ENCODE measurements around the gene MPP3.

Gene MPP3

DNA sequence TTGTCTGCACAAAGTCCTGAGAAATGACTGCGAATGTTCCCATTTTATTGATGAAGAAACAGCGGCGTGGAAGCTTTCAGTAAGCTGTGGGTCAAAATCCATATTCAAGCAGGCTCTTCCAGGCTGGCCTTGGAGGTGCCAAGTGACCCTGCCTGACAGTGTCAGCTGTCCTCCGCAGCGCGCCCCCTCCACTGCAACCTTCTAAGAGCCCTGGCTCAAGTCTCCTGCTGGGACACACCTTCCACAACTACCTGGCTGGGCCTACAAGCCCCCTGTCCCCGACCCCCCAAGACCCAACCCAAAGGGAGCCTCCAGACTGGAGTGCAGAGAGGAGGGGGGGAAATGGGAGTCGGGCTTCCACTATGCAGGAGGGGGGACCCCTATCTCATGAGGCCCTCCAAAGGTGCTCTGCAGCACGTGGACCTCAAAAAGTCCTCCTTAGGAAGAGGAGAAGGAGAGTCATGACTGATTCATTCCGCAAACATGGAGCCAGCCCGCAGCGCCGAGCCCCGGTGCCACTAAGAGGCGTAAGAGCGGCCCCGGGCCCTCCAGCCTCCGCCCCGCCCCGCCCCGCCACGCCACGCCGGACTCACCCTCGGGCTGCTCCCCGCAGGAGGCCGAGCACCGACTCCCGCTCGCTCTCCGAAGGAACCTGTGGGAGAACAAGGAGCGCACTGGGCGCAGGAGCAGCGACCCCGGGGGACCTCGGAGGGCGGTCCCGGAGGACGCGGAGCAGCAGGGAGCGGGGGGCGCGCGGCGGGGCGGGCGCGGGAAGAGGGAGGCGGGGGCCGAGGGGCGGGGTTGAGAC, 574 bp downstream of the MPP3 start:
- DNase-seq (ENCODE audit: low read depth in 2 of 2): no peak

DNA sequence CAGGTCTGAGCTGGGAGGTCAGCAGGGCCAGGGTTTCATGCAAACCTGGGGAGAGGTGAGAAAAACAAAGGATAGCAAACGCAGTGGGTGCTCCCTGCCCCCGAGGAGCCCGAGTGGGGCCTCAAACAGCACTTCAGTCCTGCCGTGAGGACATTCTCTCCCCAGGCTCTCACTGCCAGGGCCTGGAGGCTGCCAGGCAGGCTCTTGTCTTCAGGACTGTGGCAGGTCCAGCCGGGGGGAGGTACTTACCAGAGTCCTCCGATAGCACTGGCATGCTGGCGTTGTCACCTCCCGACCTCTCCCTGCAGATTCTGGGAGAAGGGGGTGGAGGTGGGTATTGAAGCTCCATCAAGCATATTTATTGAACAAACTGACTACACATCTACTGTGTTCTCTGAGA, 1.3 kb downstream of the MPP3 start:
- no peak for DNase-seq (ENCODE audit: low read depth in 2 of 2)

DNA sequence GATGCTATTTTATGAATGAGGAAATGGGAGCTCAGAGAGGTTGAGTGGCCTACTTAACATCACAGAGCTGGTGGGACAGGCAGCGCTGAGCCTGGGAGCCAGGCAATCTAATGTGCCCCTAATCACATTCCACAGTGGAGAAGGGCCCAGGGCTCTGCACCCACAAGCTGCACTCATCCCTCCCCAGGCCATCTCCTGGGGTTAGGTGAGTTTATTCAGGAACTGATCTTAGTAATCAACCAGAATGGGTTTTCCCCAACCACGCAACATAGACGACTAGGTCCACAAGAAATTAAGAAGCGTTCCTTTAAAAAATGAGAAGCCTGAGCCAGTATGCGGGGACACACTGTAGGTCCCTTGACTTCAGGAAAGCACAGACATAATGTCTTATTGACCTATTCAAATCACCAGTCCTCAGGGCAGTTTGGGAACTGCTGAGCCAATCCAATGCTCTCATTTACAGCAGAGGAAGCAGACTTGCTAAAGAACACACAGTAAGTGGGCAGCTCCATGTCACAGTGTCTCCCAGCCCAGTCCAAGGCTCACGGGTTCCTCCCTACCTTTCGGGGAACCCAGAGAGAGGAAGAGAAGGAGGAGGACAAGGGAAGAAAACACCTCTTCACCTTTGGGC, 2.3 kb downstream of the MPP3 start:
- no peak for DNase-seq (ENCODE audit: low read depth in 2 of 2)

DNA sequence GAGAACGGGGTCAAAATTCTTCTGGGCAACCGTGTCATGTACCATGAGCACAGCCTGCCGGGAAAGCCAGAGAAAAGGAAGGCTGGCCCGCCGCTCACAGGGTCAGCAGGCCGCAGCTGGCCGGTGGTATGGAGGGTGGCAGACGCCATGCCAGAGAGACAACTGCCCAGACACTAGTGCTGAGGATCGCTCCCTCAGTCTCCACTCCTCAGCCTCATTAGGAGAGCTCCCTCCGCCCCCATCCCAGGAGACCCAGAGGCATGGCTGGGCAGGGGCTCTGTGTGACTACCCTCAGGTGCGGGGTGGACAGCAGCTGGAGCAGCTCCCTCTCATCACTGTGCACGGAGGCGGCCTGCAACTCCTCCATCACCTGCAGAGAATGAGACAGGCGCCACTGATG, 3.2 kb downstream of the MPP3 start:
- no peak for DNase-seq (ENCODE audit: low read depth in 2 of 2)

DNA sequence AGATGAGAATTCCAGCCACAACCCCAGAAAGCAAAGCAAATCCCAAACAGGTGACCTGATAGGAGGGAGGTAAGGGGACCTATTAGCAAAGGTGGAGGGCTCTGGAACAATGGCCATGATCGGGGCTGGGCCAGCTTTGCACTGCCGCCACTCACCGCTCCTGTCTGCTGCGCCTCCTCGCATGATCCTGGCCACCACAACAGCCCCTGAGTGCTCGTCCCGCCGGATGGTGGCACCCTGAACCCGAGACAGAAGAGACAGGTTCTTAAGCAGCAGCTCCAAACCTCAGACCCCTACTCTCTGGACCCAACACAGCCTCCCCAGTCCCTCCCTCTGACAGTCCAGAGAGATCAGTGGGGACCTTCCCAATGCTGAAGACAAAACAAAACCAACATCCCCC, 5.3 kb downstream of the MPP3 start:
- no peak for DNase-seq (ENCODE audit: low read depth in 2 of 2)

DNA sequence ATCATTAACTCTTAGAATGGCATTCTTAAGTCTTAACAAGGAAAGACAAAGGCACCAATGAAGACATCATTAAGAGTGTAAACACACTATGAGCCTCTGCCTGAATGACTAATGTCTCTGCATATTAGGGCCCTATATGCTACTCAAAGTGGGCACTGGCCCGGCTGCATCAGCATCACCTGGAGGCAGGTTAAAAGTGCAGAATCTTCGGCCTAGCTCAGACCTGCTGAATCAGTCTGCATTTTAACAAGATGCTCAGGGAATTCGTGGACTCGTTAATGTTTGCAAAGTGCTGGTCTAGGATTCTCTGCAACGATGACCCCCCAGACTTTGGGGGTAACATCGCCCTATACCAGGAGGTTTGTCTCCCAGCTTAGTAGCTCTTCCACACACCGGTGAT, 6.7 kb downstream of the MPP3 start:
- no peak for DNase-seq (ENCODE audit: low read depth in 2 of 2)

DNA sequence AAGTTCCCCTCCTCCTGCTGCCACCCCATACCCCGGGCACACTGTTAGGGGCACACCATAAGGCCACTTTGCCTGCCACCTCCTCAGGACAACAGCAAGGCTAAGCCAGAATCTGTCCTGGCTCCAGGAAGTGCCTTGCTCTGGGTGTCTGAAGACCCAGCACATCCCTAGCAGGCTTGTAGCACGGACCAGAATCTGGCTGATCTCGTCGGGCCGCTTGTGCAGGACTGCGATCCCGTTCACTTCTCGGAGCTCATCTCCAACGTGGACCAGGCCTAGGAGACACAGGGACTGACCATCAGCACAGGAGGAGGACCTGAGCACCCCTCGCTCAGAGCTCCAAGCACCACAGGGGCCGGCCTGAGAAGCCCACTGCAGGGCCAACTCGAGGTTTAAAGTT, 7.4 kb downstream of the MPP3 start:
- no peak for DNase-seq (ENCODE audit: low read depth in 2 of 2)

DNA sequence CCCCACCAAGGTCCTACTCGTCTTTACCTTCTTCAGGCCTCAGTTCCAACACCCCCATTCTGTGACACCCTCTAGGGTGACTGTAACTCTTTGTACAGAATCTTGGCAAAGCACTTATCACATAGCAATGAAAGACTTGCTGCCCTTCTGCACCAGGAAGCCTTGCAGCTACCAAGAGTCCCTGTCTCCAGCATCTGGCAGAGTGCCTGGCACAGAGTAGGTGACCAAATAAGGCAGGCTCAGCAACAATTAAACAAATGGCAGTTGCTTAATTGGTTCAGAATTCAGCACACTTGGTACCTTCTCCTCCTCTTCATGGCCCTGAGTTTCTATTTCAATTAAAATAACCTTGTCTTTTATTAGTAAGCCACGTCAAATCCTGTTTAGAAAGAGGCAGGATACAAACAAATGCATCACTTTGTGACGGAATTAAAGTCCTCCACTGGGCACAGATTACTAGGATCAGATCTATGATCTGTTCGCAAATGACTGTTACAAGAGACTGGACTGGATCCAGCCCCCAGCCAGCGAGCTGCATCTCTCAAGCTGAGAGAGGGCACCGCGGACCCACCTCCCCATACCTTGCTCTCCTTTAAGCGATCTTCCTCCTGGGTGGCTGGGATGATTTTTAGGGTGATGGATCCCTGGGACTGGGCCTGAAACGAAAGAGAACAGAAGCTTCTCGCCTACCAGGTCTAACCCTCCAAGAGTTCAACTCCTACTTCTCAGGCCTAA, 9.4 kb downstream of the MPP3 start:
- DNase-seq (ENCODE audit: low read depth in 2 of 2): no peak

DNA sequence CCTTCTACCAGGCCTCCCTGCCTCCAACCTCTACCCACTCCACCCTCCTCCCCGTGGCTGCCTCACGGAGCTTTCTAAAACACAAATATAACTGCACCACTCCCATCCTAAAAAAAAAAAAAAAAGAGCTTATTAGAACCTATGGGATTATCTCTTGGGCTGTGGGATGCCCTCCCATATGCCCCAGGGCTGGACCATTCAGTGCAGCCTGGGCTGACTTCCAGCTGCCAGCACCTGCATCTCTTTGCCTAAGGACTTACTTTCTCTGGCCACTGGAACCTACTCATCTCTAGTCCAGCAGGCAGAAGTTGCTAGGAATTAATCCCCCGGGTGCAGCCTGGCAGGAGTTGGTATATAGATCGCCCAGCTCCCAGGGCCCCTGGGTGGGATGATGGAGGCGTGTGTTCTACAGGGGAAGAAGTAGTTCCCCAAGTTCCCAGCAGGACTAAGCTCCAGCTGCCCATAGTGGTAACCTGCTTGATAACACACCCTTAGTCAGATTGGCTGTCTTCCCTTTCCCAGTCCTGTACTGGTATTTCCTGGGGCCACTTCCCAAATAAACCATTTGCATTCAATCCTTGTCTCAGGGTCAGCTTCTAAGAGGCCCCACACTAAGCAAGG, 10.3 kb downstream of the MPP3 start:
- DNase-seq (ENCODE audit: low read depth in 2 of 2): no peak

DNA sequence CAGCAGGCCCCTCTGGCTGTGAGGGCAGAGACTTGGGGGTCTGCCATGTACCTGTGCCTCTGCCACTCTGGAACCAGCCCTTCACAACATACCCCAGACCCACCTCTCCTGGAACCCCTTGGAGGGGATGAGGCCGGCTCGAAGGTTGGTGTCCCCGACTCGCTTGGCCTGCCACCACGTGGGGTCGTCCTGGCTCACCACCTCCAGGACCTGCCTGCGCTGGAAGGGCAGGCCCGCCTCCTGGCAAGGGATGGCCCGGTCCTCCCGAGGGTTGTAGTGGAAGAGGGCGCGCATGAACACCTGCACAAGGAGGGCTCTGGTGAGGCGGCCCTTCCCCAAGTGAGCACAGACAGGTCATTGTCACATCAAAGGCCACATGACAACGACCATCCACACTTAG, 12.2 kb downstream of the MPP3 start:
- no peak for DNase-seq (ENCODE audit: low read depth in 2 of 2)

DNA sequence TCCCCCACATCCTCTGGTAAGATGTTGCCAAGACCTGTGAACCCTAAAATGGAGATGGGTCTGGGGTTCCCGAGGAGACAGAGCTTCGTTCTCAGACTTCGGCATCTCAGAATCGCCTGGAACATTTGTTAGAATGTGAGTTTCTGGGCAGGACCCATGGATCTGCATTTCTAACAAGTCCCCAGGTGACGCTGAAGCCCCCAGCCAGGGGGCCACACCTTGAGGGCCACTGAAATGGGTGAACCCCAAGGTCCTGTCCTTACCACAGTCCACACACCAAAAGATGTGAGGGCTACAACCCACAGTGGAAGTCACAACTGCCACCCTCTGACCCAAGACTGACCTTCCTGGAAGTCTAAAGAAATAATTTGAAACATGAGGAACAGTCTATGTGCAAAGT, 14.0 kb downstream of the MPP3 start:
- DNase-seq (ENCODE audit: low read depth in 2 of 2): no peak

DNA sequence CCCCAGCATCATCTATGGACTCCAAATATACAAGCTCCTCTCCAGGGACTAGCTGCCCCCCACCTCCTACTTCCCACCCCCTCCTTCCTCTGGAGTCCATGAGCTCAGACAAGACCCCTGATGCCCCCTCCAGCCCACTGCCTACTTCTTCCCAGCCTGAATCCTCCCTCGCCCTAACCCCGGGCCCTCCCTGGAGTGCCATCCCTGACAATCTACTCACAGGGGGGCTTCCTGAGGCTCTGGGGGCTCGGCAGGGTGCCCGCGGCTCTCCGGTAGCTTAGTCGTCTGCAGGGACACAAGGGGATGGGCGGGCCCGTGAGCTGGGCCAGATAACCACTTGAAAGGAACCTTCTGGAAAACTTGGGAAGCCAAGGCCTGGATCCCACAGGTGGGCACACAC, 15.1 kb downstream of the MPP3 start:
- DNase-seq (ENCODE audit: low read depth in 2 of 2): no peak

DNA sequence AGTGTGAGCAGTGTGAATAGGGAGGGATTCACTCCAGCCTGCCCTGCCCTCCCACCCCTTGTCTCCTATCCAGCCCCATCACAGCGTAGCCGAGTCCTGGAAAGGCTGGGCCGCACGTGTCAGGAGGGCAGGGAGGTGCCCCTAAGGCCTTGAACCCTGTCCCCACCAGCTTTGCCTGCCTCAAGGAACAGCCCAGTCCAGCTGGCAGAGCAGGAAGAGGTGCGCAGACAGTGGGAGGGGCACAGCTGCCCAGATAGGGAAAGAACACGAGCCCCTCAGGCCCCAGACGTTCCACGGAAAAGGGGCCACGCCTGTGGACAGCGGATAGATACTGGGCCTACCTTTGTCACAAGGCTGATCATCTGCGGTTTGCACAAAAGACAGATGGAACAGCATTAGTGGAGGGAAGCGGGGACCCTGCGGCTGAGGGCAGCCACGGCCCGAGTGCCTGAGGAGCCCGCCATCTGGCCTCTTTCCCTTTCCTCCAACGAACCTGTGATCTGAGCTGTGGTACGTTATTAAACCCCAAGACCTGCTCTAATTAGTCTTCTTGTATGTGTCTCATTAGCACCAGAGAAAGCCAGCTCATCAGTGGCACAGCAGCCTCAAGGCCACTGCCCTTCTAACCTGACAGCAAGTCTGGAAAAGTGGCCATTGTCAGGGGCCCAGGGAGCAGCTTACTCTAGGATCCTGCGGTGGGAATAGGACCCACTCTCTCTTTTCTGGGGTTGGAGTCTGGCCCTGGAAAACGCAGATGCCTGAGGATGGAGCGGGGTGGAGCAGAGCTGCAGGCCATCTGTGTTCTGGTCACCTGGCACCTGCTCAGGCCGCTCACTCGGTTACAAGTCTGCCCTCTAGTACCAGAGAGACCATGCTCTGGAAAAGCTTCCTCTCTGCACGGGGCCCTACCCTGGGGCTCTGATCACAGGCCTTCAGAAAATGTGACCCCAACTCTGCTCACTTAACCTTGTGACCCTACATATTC, 16.3 kb downstream of the MPP3 start:
- DNase-seq (ENCODE audit: low read depth in 2 of 2): no peak

DNA sequence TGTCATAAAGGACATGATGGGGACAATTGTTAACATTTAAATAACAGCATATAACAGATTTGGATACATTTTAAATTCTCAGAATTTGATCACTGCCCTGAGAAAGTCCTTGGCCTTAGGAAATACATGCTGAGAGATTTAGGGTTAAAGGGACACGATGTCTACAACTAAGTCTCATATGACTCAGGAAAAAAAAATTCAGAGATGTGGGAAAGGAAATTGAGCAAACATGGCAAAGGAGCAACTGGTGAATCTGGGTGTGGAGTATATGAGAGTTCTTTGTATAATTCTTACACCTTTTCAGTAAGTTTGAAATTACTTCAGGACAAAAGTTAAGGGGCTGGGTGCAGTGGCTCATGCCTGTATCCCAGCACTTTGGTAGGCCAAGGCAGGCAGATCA, 18.2 kb downstream of the MPP3 start:
- no peak for DNase-seq (ENCODE audit: low read depth in 2 of 2)

DNA sequence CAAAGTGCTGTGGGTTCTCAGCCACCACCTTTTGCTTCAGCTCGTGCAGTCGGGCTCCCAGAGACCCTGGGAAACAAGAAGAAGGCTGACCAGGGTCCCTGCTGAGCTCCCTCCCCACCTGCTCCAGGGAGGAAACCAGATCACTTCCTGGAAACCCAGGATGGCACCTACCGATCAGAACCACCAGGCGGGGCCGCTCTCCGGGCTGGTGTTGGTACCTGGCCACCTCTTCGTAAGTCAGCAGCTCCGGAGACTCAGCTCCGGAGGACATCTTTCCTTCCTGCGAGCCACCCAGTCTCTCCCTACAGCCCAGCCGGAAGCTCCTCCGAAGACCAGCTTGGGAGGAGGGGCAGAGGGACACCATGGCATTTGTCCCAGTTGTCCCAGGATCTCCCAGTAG, 18.9 kb downstream of the MPP3 start:
- no peak for DNase-seq (ENCODE audit: low read depth in 2 of 2)

DNA sequence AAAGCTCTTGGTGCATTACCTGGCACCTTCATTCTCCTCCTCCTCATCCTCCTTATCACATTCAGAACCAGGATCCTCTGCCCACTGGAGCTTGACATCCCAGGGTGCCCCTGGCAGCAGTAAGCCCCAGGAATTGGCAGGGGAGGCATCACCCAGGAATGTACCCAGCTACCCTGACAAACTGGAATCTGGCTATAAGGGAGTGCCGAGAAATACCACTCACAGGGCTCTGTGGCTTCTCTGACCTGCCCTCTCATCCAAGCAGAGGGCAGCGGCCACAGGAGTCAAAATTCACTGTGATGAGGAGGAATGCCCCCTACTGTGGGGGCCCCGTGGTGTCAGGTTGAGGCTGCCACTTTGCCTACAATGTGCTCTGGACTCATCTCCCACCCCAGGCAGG, 19.6 kb downstream of the MPP3 start:
- no peak for DNase-seq (ENCODE audit: low read depth in 2 of 2)

DNA sequence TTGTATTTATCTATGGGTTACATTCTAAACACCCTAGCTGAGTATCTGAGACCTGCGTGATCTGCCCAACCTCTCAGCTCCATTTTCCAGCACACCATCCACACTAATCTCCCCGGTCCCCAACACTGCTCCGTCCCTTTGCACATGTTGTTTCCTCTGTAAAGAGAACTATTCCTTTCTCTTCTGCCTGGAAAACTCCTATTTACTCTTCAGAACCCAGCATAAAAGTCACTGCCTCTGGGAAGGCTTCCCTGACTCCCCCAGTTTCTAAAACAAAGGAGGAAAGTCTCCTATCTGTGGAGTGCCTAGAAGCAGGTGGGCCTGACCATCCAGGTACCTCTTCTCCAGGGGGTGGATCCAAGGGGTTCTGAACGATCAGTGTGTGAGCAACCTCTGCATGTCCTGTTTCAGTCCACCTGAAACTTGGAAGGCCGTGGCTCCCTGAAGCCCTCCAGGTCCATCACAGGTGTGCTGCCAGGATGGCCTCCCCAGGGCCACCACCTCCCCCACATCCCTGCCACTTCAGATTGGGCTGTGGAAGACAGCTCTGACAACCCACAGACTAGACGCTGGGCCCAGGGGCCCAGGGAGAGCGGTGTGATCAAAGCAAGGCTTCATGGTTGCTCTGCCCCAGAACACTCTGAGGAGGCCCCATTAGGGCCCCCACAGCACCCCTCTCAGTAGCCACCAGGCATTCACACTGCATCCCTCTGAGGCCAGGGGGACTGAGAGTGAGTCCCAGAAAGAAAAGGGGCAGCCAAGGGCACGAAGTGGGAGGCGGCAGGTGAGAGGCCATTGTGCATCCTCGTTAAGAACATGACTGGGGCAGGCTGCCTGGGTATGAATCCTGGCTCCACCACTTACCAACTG, 20.3 kb downstream of the MPP3 start:
- no peak for DNase-seq (ENCODE audit: low read depth in 2 of 2)

DNA sequence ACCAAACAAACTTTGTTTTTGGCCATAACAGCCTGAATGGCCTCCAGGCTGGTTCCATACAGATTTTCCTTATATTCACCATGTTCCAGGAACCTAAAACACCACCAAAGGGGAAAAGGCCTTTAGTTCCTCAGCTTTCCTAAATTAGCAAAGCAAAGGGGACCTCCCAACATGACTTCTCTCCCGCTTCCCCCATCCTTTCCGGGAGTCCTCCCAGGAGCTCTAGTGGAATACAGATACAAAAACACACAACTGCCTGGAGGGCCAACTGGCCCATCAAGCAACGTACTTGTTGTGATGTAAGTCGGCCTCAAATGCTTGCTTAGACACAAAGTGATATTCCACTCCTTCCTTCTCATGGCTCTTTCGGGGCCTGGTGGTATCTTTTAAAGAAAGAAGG, 22.1 kb downstream of the MPP3 start:
- DNase-seq (ENCODE audit: low read depth in 2 of 2): no peak

DNA sequence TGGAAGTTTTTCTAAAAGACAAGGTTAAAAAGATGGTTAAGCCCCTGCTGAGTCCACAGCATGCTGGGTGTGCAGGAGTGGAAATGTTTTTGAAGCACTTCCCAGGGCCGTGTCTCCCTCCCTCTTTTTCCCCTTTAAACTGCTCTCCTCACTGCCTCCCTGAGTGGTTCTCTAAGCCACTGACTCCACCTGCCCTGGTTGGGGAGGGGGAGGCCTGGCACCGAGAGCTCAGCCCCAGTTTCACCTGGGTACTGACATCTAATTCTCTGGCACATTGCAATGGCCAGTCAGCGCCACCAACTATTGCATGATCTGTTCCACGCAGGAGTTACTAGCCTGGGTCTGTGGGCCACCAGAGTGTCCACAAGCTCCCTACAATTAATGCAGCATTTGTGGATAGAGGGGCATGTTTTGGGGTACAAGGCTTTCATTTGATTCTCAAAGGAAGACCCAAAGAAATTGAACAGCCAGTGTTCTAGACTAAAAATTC, 22.7 kb downstream of the MPP3 start:
- no peak for DNase-seq (ENCODE audit: low read depth in 2 of 2)

DNA sequence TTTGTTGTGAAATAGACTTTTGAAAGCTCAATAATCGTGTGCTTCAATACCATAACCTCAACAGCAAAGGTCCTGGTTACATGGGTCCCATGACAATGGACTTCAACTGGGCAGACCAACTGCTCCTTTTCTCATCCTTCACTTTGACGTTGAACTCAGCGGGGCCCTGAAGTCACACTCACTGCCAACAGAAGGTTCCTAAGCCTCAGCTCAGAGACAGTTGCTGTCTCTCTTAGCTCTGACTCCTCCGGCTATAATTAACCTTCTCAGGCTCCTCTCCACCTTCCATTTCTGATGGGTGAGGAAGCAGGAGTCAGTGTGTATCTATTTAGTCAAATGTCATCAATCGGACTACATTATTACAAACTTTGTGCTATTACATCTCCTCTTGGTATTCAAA, 23.8 kb downstream of the MPP3 start:
- no peak for DNase-seq (ENCODE audit: low read depth in 2 of 2)
